GM12872 (cell line): ENCODE measurements around the gene CLEC16A.

Experiments
- TF ChIP-seq, protein P1 (sequence below): IDR thresholded peaks from 3 replicates; pipeline ENCODE4 v1.5.1; 2011; ENCODE audit warnings: low read depth, mild to moderate bottlenecking, low read length, moderate library complexity; ENCODE audit not compliant: insufficient read depth

Gene CLEC16A

DNA sequence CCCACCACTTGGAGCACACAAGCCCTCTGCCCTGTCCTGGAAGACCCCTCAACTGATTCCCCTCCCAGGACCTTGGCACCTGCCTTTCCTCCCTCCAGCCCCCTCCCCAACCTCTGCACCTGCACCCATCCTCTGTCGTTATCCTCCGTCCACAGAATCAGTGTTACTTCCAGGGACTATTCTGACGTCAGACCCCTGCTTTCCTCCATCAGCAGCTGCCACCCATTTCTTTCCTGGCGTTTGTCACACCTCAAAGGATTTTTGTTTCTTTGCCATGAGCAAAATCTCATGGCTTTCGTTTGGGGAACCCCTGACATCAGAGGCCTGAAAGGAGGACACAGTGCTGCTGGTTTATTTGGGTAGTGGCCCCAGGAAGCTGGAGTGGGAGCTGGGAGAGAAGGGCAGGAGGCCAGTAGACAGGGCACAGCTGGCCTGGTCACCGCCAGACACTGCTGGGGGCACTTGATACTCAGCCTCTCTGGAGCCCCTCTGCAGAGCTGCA lies 243.2 kb downstream of the CLEC16A start:
- TF ChIP-seq, protein P1, sequence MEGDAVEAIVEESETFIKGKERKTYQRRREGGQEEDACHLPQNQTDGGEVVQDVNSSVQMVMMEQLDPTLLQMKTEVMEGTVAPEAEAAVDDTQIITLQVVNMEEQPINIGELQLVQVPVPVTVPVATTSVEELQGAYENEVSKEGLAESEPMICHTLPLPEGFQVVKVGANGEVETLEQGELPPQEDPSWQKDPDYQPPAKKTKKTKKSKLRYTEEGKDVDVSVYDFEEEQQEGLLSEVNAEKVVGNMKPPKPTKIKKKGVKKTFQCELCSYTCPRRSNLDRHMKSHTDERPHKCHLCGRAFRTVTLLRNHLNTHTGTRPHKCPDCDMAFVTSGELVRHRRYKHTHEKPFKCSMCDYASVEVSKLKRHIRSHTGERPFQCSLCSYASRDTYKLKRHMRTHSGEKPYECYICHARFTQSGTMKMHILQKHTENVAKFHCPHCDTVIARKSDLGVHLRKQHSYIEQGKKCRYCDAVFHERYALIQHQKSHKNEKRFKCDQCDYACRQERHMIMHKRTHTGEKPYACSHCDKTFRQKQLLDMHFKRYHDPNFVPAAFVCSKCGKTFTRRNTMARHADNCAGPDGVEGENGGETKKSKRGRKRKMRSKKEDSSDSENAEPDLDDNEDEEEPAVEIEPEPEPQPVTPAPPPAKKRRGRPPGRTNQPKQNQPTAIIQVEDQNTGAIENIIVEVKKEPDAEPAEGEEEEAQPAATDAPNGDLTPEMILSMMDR: no peak

DNA sequence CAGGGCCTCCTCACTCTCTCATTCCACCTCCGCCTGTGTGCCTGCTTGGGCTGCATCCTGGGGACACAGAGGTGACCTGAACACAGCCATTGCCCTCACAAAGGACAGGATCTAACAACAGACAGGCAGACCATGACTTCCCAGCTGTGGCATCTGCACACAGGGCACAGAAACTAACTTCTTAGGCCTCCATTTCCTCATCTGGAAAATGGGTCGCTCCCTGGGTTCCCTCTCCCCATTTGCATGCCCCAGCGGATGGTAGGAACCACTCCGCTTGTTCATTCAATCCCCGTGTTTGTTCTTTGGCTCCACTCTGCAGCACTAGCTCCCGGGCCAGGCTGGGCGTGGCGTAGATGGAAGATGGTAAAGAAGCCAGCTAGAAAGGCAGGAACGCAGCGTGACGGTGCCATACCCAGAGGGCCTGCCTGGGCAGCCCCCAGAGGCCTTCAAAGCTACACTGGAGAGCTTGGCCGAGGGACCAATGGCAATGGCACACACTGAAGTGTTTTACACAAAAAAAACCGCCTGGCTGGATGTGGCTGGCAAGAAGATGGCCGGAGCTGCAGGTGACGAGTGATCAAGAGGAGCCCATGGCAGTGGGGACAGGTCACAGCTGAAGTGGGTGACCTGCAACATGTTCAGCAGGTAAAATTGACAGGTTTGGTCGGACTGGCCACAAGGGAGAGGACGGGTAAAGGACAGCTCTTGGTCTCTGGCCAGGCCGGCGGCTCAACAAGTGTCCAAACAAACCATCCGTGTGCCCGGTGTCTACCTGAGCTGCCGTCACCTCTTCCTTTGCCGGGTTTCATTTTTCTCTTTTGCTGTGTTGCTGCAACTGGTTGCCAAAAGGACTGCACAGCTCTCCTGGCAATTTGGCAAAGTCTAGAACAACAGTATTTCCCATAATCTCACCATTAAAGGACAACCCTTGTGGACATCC lies 244.7 kb downstream of the CLEC16A start:
- TF ChIP-seq, protein P1: no peak

DNA sequence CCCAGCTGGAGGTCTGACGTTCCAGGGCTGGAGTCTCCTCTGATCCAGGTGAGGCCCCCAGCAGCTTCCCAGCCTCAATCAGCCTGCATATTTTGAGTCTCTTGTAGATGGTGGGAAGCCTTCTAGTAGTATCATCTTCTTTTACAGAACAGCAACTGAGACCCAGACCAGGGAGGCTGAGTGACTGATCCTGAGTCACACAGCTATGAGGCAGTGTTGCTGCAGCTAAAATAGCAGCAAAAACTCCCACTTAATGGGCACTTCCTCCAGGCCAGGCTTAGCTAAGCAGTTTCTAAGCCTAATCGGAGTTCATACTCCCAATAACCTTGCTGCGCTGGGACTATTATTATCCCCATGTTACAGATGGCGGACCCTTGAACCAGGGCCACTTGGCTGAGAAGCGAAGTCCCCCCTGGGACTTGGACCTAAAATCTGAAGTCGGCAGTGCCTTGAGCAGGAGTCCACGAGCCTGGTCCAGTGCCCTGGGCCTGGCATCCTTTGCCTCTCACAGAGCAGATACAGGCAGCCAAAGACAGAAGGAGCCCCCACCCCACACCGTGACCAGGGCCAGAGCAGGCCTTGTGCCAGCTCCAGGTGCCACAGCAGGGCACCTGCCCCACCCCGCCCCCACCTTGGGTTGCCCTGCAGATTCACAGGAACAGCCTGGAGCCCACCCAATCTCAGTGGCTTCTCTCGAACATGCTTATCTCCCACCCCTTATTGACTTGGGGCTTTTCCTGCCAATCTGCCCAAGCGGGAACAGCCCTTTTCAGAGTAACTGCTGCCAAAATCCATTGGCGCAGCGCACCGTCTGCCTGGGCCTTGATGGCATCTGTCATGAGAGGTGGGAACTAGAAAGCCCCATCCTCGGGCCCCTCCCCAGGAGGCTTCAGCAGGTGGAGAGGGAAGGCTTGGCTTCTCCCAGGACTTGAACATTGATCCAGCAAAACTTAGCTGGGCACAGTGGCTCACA lies 246.5 kb downstream of the CLEC16A start:
- TF ChIP-seq, protein P1: no peak

DNA sequence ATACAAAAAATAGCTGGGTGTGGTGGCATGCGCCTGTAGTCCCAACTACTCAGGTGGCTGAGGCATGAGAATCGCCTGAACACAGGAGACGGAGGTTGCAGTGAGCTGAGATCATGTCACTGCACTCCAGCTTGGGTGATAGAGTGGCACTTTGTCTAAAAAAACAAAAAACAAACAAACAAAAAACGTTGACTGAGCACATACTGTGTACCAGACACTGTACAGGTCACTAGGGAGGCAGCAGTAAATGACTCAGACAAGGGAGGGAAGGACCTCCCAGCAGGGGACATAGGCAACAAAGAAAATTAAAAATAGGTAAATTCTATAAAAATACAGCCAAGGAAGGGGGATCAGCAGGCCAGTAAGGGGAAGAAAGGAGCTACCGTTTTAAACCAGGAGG lies 247.3 kb downstream of the CLEC16A start:
- TF ChIP-seq, protein P1: no peak

DNA sequence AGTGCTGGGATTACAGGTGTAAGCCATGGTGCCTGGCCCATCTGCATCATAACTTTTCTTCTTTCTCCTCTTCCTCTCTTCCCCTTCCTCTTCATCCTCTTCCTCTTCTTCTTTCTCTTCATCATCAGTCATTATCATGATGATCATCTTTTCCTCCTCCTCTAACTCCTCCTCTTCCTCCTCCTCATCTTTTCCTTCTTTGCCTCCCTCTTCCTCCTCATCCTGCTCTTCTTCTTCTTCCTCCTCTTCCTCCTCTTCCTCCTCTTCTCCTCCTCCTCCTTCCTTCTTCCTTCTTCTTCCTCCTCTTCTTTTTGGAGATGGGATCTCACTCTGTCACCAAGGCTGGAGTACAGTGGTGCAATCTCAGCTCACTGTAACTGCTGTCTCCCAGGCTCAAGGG lies 249.1 kb downstream of the CLEC16A start:
- TF ChIP-seq, protein P1: no peak

DNA sequence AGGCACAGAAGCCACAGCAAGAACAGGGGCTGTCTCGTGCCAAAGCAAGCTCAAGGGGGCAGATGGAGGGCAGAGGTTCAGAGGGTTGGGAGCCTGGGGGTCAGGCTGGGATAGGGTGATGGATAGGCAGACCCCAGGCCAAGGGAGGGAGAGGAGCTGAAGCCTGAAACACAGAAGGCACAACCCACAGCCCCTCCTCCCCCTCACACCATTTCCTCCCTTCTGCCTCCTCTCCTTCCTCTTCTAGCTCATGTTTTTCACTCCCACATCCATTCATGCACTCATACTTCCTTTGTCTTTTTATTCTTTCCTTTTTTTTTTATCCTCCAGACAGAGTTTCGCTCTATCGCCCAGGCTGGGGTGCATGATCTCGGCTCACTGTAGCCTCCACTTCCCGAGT lies 250.5 kb downstream of the CLEC16A start:
- TF ChIP-seq, protein P1: no peak

DNA sequence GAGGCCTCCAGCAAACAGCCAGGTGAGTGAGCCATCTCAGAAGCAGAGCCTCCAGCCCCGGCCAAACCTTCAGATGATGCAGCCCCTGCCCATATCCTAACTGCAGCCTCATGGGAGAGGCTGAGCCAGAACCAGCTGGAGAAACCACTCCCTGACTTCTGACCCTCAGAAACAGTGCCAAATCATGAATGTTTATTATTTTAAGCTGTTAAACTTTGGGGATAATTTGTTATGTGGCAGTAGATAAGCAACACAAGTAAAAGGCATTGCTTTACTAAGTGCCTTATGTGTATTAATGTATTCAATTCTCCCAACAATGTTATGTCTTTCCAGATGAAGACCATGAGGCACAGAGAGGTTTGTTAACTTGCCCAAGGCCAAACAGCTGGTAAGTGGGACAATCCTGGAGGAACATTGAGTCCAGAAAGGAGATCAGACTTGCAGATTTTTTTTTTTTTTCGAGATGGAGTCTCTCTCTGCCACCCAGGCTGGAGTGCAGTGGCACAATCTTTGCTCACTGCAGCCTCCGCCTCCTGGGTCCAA lies 252.0 kb downstream of the CLEC16A start:
- TF ChIP-seq, protein P1: no peak
